ENCODE results near the gene C19orf73. TPM values are rescaled to one million over a fixed set of nuclear protein-coding genes. Genes with fewer than 3 reads are reported as not detected.

C19orf73 gene
- total and polyA plus RNA-seq, 9 of the 15 experiments (the other 6 are each of a cell fraction or from before 2014, with no cell fraction given): 0.08 to 7.4 (median 1.4) TPM

DNA sequence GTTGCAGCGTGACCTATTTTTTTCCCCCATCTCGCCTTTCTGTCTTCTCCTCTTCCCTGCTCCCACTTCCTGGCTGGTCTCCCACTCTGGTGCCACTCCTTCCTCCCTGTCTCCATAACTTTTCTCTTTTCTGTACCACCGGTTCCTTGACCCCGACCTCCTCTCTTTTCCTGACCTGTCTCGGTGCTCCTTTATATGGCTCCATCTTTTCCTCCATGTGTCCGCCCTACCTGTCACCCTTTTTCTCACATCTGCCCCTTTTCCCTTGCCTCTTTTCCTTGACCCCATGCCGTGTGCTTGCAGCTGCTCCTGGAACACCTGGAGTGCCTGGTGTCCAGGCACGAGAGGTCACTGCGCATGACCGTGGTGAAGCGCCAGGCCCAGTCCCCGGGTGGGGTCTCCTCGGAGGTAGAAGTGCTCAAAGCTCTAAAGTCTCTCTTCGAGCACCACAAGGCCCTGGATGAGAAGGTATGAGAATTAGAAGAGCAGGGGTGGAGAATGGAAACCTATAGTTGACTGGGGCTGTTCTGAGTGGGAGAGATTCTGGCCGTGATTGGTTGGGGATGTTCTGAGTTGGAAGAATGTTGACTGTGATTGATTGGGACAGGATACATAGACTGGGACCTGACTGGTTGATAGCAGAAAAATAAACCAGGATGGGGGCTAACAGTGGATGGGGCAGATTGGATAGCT, 9.7 kb upstream of the C19orf73 start (continued):
- TF ChIP-seq, protein P1, sequence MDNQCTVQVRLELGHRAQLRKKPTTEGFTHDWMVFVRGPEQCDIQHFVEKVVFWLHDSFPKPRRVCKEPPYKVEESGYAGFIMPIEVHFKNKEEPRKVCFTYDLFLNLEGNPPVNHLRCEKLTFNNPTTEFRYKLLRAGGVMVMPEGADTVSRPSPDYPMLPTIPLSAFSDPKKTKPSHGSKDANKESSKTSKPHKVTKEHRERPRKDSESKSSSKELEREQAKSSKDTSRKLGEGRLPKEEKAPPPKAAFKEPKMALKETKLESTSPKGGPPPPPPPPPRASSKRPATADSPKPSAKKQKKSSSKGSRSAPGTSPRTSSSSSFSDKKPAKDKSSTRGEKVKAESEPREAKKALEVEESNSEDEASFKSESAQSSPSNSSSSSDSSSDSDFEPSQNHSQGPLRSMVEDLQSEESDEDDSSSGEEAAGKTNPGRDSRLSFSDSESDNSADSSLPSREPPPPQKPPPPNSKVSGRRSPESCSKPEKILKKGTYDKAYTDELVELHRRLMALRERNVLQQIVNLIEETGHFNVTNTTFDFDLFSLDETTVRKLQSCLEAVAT (IDR thresholded peaks at IDR 0.05): peak; percentile 47 to 72
- TF ChIP-seq NFE2 (IDR thresholded peaks at IDR 0.05; ENCODE audit: low read depth) (no peak), CAMTA2 (CRISPR knock-in tag; conservative IDR thresholded peaks at IDR 0.05) (no peak), PPARD (CRISPR knock-in tag; IDR thresholded peaks at IDR 0.05) (no peak), NR0B1 (IDR thresholded peaks at IDR 0.05; ENCODE audit: partially characterized antibody) (no peak), SMAD1 (IDR thresholded peaks at IDR 0.05; ENCODE audit: low read depth, low read length, partially characterized antibody) (no peak), SIX5 (IDR thresholded peaks at IDR 0.05; ENCODE audit: borderline replicate concordance in 1 of 2, insufficient read depth in 1 of 2, low read depth in 1 of 2, low read length in 2 of 2) (no peak), GATAD2A (IDR thresholded peaks at IDR 0.05) (no peak), SIRT6 (IDR thresholded peaks at IDR 0.05; ENCODE audit: low read depth, low read length) (no peak), KDM1A (IDR thresholded peaks at IDR 0.05) (peak; percentile 77 to 87), POLR2B (IDR thresholded peaks at IDR 0.05; ENCODE audit: low read depth, partially characterized antibody) (peak; percentile 79), IFI16 (CRISPR knock-in tag; IDR thresholded peaks at IDR 0.05) (no peak), RBM17 (IDR thresholded peaks at IDR 0.05; ENCODE audit: borderline replicate concordance, low read depth, low read length) (no peak), HNRNPK (IDR thresholded peaks at IDR 0.05; ENCODE audit: low read depth, low read length, poor library complexity, severe bottlenecking) (no peak), ELF4 (CRISPR knock-in tag; IDR thresholded peaks at IDR 0.05) (peak; percentile 76; the same call in 1 of the 2 replicates), EP400 (IDR thresholded peaks at IDR 0.05) (0 out of 2 replicates have a peak, but pooled peaks have one; percentile 33), HDGF (IDR thresholded peaks at IDR 0.05) (0 out of 2 replicates have a peak, but pooled peaks have one; percentile 35), ZBTB7A (IDR thresholded peaks at IDR 0.05; ENCODE audit: borderline replicate concordance, control insufficient read depth, low read depth, low read length) (peak; percentile 9; the same call in 1 of the 2 replicates), RCOR1 (IDR thresholded peaks at IDR 0.05; ENCODE audit: borderline replicate concordance in 1 of 2, low read depth in 2 of 2, low read length in 2 of 2) (0 out of 4 replicates have a peak, but pooled peaks of 1 of the 2 experiments have one; percentile 2), MTA3 (IDR thresholded peaks at IDR 0.05; ENCODE audit: borderline replicate concordance) (no peak), LARP7 (IDR thresholded peaks at IDR 0.05) (peak; percentile 57; the same call in 1 of the 2 replicates), ZNF551 (CRISPR knock-in tag; IDR thresholded peaks at IDR 0.05) (no peak), XRCC5 (IDR thresholded peaks at IDR 0.05; ENCODE audit: low read depth, low read length) (no peak), HNRNPH1 (optimal IDR thresholded peaks at IDR 0.05; ENCODE audit: low read depth, low read length) (no peak), RFX1 (IDR thresholded peaks at IDR 0.05) (no peak), SNAPC5 (CRISPR knock-in tag; IDR thresholded peaks at IDR 0.05) (no peak), ZNF263 (CRISPR knock-in tag; IDR thresholded peaks at IDR 0.05; ENCODE audit: borderline replicate concordance) (peak; percentile 61), MAZ (CRISPR knock-in tag; conservative IDR thresholded peaks at IDR 0.05 in 1 of 2, IDR thresholded peaks at IDR 0.05 in 1 of 2) (no peak; a peak in 1 of 4 replicates)

Data from K562 (cell line).